Measurements from ENCODE around the gene CD82. TPM values are rescaled to one million over a fixed set of nuclear protein-coding genes. Genes with fewer than 3 reads are reported as not detected.

CD82 gene
- total and polyA plus RNA-seq, 2 of the 13 experiments (the other 11 are each of a cell fraction or from before 2014, with no cell fraction given), result 0.05 TPM; not detected in 1

GRCh38 chr11:44600839-44601383, 35.4 kb downstream of the CD82 start (continued):
- TF ChIP-seq, protein P1, sequence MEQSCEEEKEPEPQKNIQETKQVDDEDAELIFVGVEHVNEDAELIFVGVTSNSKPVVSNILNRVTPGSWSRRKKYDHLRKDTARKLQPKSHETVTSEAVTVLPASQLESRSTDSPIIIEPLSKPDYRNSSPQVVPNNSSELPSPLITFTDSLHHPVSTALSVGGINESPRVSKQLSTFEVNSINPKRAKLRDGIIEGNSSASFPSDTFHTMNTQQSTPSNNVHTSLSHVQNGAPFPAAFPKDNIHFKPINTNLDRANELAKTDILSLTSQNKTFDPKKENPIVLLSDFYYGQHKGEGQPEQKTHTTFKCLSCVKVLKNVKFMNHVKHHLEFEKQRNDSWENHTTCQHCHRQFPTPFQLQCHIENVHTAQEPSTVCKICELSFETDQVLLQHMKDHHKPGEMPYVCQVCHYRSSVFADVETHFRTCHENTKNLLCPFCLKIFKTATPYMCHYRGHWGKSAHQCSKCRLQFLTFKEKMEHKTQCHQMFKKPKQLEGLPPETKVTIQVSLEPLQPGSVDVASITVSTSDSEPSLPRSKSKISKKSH (CRISPR knock-in tag; IDR thresholded peaks at IDR 0.05; ENCODE audit: borderline replicate concordance), result no peak
- no peak for TF ChIP-seq ATM (IDR thresholded peaks at IDR 0.05; ENCODE audit: borderline replicate concordance)

- in situ Hi-C loops (cut with HindIII; ENCODE audit: extremely low pct_ligation_motif_present, low pct_unique_long_range_greater_than_20kb) (no loop called here), intact Hi-C loops (cut with micrococcal nuclease; ENCODE audit: unreplicated experiment) (no loop called here)
- Histone ChIP-seq H3K27me3 (ENCODE audit: control insufficient read depth in 1 of 2, insufficient read depth in 2 of 2, low read length in 2 of 2) (peaks cover 4 to 19% of the 10 kb centered on the region in 2 experiments; a peak in 3 of 5 replicates), H3K4me1 (ENCODE audit: insufficient read depth, low read length) (no peaks in the 10 kb centered on the region), H3K4me3 (replicated peaks in 1 of 3; ENCODE audit: insufficient read depth in 1 of 3, low read depth in 2 of 3, low read length in 3 of 3) (no peak overlapping the region), H3K36me3 (replicated peaks in 1 of 2; ENCODE audit: control insufficient read depth in 1 of 2, insufficient read depth in 2 of 2, low read length in 2 of 2) (no peaks in the 10 kb centered on the region), H3K9me3 (ENCODE audit: low read length) (no peaks in the 10 kb centered on the region), H2AFZ (ENCODE audit: low read length) (no peak overlapping the region), H3K27ac (ENCODE audit: extremely low read length, insufficient read depth, low read length) (no peak overlapping the region), H4K20me1 (ENCODE audit: insufficient read depth, low read length) (0 out of 2 replicates have a peak, but pooled peaks cover 3% of the 10 kb centered on the region), H3K4me2 (ENCODE audit: low read depth, low read length) (no peak overlapping the region), H3K79me2 (ENCODE audit: insufficient read depth, low read length) (no peaks in the 10 kb centered on the region), H3K9ac (ENCODE audit: insufficient read depth, low read depth, low read length) (no peak overlapping the region)
- CTCF ChIA-PET (ENCODE audit: low intra/inter-chr PET ratio, low total read pairs), result no interaction called here
- POLR2A ChIA-PET, result no interaction called here
- no peak for ATAC-seq
- FAIRE-seq, result no peak
- TF ChIP-seq KDM1A (CRISPR knock-in tag; IDR thresholded peaks at IDR 0.05) (no peak), HMG20A (CRISPR knock-in tag; IDR thresholded peaks at IDR 0.05; ENCODE audit: borderline replicate concordance) (no peak), PRMT3 (CRISPR knock-in tag; IDR thresholded peaks at IDR 0.05; ENCODE audit: borderline replicate concordance, low read depth) (no peak), ZNF768 (CRISPR knock-in tag; IDR thresholded peaks at IDR 0.05) (peak; percentile 90)
- TF ChIP-seq, protein P2, sequence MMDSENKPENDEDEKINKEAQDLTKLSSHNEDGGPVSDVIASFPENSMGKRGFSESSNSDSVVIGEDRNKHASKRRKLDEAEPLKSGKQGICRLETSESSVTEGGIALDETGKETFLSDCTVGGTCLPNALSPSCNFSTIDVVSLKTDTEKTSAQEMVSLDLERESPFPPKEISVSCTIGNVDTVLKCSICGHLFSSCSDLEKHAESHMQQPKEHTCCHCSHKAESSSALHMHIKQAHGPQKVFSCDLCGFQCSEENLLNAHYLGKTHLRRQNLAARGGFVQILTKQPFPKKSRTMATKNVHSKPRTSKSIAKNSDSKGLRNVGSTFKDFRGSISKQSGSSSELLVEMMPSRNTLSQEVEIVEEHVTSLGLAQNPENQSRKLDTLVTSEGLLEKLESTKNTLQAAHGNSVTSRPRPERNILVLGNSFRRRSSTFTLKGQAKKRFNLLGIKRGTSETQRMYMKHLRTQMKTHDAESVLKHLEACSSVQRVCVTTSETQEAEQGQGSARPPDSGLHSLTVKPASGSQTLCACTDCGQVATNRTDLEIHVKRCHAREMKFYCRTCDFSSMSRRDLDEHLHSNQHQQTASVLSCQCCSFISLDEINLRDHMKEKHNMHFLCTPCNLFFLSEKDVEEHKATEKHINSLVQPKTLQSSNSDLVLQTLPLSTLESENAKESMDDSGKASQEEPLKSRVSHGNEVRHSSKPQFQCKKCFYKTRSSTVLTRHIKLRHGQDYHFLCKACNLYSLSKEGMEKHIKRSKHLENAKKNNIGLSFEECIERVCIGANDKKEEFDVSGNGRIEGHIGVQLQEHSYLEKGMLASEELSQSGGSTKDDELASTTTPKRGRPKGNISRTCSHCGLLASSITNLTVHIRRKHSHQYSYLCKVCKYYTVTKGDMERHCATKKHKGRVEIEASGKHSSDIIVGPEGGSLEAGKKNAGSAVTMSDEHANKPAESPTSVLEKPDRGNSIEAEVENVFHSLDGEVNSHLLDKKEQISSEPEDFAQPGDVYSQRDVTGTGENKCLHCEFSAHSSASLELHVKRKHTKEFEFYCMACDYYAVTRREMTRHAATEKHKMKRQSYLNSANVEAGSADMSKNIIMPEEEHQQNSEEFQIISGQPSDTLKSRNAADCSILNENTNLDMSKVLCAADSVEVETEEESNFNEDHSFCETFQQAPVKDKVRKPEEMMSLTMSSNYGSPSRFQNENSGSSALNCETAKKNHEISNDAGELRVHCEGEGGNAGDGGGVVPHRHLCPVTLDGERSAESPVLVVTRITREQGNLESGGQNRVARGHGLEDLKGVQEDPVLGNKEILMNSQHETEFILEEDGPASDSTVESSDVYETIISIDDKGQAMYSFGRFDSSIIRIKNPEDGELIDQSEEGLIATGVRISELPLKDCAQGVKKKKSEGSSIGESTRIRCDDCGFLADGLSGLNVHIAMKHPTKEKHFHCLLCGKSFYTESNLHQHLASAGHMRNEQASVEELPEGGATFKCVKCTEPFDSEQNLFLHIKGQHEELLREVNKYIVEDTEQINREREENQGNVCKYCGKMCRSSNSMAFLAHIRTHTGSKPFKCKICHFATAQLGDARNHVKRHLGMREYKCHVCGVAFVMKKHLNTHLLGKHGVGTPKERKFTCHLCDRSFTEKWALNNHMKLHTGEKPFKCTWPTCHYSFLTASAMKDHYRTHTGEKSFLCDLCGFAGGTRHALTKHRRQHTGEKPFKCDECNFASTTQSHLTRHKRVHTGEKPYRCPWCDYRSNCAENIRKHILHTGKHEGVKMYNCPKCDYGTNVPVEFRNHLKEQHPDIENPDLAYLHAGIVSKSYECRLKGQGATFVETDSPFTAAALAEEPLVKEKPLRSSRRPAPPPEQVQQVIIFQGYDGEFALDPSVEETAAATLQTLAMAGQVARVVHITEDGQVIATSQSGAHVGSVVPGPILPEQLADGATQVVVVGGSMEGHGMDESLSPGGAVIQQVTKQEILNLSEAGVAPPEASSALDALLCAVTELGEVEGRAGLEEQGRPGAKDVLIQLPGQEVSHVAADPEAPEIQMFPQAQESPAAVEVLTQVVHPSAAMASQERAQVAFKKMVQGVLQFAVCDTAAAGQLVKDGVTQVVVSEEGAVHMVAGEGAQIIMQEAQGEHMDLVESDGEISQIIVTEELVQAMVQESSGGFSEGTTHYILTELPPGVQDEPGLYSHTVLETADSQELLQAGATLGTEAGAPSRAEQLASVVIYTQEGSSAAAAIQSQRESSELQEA (CRISPR knock-in tag; IDR thresholded peaks at IDR 0.05; ENCODE audit: not compliant biosample characterization), result no peak
- no peak for DNase-seq (ENCODE audit: low spot score)
- no TSS peak for BruUV-seq (replicated peaks)
- 5% methylated on average over 2 of the region's 14 CpGs for WGBS (ENCODE audit: low lambda C conversion rate)
Observed at GRCh38 chr11:44601471-44602370, 36.3 kb downstream of the CD82 start.
